Astrocyte (in vitro differentiated cells and primary cell): ENCODE measurements around the gene ZNF253.

Experiments used
- CTCF ChIP-seq: IDR thresholded peaks from 2 replicates; pipeline ENCODE4 v1.5.1; 2011; ENCODE audit warnings: low read depth, mild to moderate bottlenecking, inconsistent platforms, low read length, moderate library complexity; ENCODE audit not compliant: insufficient read depth
- EZH2 ChIP-seq: IDR thresholded peaks from 2 replicates; pipeline ENCODE4 v1.6.1; 2012; ENCODE audit warnings: mild to moderate bottlenecking, low read length, inconsistent platforms; ENCODE audit not compliant: insufficient read depth

- TF ChIP-seq CTCF (no peak), EZH2 (no peak)
Measured at GRCh38 chr19:19909654-19910053, 44.0 kb downstream of the ZNF253 start.
